ENCODE data around the gene RAD51B. TPM values are rescaled to one million over a fixed set of nuclear protein-coding genes. Genes with fewer than 3 reads are reported as not detected.

Gene RAD51B
- polyA plus RNA-seq, 3 donors: 3.6 to 11.6 (median 9.4) TPM

DNA sequence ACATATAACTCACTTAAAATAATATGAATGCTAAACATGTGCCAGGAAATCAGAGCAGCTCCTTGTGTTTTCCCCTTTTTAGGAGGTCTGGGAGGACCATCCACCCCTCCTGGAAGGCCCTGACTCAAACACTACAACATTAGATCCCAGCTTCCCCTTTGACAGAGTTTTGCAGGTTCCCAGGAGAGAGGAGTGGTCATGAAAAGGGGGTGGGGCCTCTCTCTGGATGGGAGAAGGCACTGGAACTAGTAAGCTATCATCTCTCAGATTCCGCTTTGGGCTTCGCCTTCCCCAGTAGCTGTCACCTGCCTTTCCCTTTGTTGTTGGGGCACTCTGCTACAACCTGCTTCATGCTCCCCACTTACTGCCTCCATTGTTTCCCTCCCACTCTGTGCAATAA is 824.1 kb downstream of the RAD51B start:
- intact Hi-C loops (cut with micrococcal nuclease): no loop called here
- Histone ChIP-seq H3K9ac (ENCODE audit: insufficient read depth, low read length, poor library complexity, severe bottlenecking) (no peak overlapping the region), H3K27ac (ENCODE audit: low read depth in 1 of 2, low read length in 2 of 2) (no peak overlapping the region), H2AFZ (ENCODE audit: insufficient read depth, low read depth, low read length, poor library complexity, severe bottlenecking) (no peak overlapping the region), H3K4me3 (replicated peaks in 1 of 3; ENCODE audit: low read depth in 2 of 3, low read length in 3 of 3) (no peak overlapping the region), H3K79me2 (ENCODE audit: insufficient read depth, low read length) (no peaks in the 10 kb centered on the region), H3K4me2 (replicated peaks; ENCODE audit: extremely low read depth, low read length, poor library complexity, severe bottlenecking) (no peak overlapping the region), H3K36me3 (replicated peaks in 1 of 2; ENCODE audit: control insufficient read depth in 1 of 2, insufficient read depth in 2 of 2, low read length in 2 of 2) (no peaks in the 10 kb centered on the region), H4K20me1 (ENCODE audit: insufficient read depth, low read length) (no peaks in the 10 kb centered on the region), H3K27me3 (ENCODE audit: control insufficient read depth in 2 of 2, insufficient read depth in 2 of 2, low read length in 2 of 2) (no peaks in the 10 kb centered on the region), H3K4me1 (ENCODE audit: control insufficient read depth in 1 of 2, insufficient read depth in 2 of 2, low read length in 2 of 2) (peaks cover 8 to 9% of the 10 kb centered on the region in 2 donors), H3K9me3 (replicated peaks in 1 of 2; ENCODE audit: control insufficient read depth in 1 of 2, insufficient read depth in 1 of 2, low read length in 2 of 2) (peaks cover 3 to 15% of the 10 kb centered on the region in 2 donors)
- Mint-ChIP-seq H3K27me3 (ENCODE audit: low read depth in 3 of 3) (peaks cover 0 to 4% (median 3%) of the 10 kb centered on the region in 3 donors), H3K27ac (peak overlapping the region in 1 of 7 donors; percentile 37), H3K4me3 (no peak overlapping the region), H3K9me3 (peaks cover 11 to 21% (median 14%) of the 10 kb centered on the region in 7 donors), H3K36me3 (peaks cover 0 to 3% of the 10 kb centered on the region in 2 donors), H3K4me1 (peaks cover 1% of the 10 kb centered on the region)
- DNase-seq: no peak
- 100% methylated on average over 2 of the region's 2 CpGs for WGBS (ENCODE audit: insufficient coverage)
- TF ChIP-seq, protein P1, sequence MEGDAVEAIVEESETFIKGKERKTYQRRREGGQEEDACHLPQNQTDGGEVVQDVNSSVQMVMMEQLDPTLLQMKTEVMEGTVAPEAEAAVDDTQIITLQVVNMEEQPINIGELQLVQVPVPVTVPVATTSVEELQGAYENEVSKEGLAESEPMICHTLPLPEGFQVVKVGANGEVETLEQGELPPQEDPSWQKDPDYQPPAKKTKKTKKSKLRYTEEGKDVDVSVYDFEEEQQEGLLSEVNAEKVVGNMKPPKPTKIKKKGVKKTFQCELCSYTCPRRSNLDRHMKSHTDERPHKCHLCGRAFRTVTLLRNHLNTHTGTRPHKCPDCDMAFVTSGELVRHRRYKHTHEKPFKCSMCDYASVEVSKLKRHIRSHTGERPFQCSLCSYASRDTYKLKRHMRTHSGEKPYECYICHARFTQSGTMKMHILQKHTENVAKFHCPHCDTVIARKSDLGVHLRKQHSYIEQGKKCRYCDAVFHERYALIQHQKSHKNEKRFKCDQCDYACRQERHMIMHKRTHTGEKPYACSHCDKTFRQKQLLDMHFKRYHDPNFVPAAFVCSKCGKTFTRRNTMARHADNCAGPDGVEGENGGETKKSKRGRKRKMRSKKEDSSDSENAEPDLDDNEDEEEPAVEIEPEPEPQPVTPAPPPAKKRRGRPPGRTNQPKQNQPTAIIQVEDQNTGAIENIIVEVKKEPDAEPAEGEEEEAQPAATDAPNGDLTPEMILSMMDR (IDR thresholded peaks at IDR 0.05): no peak

DNA sequence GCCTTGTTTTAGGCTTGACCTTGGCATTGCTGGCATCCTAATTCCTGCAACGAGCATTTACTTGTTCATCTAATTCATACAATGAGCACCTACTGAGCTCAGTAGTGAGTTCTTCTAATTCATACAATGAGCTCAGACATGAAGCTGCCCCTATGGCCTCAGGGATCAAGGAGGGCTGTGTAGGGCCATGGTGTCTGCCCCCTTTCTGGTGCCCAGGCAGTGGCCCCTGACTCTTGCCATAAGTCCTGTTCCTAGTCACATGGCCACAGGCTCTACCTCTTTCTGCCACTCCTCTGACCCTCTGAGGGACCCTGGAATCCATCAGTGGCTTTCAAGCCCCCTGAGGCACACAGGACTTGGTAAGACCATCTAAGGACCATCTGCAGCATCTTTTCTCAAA is 824.5 kb downstream of the RAD51B start:
- Histone ChIP-seq H3K4me3 (replicated peaks in 1 of 3; ENCODE audit: low read depth in 2 of 3, low read length in 3 of 3) (no peak overlapping the region), H3K36me3 (replicated peaks in 1 of 2; ENCODE audit: control insufficient read depth in 1 of 2, insufficient read depth in 2 of 2, low read length in 2 of 2) (no peaks in the 10 kb centered on the region), H3K27ac (ENCODE audit: low read depth in 1 of 2, low read length in 2 of 2) (no peak overlapping the region), H3K27me3 (ENCODE audit: control insufficient read depth in 2 of 2, insufficient read depth in 2 of 2, low read length in 2 of 2) (no peaks in the 10 kb centered on the region), H3K9ac (ENCODE audit: insufficient read depth, low read length, poor library complexity, severe bottlenecking) (no peak overlapping the region), H4K20me1 (ENCODE audit: insufficient read depth, low read length) (no peaks in the 10 kb centered on the region), H3K79me2 (ENCODE audit: insufficient read depth, low read length) (no peaks in the 10 kb centered on the region), H3K4me1 (ENCODE audit: control insufficient read depth in 1 of 2, insufficient read depth in 2 of 2, low read length in 2 of 2) (peaks cover 4% of the 10 kb centered on the region in 2 donors), H3K9me3 (replicated peaks in 1 of 2; ENCODE audit: control insufficient read depth in 1 of 2, insufficient read depth in 1 of 2, low read length in 2 of 2) (peaks cover 3 to 15% of the 10 kb centered on the region in 2 donors), H2AFZ (ENCODE audit: insufficient read depth, low read depth, low read length, poor library complexity, severe bottlenecking) (no peak overlapping the region), H3K4me2 (replicated peaks; ENCODE audit: extremely low read depth, low read length, poor library complexity, severe bottlenecking) (no peak overlapping the region)
- peaks cover 1% of the 10 kb centered on the region for H3K4me1 Mint-ChIP-seq
- TF ChIP-seq, protein P1 (IDR thresholded peaks at IDR 0.05): no peak
- peaks cover 0 to 4% (median 3%) of the 10 kb centered on the region in 3 donors for H3K27me3 Mint-ChIP-seq (ENCODE audit: low read depth in 3 of 3)
- DNase-seq: no peak
- peaks cover 11 to 21% (median 14%) of the 10 kb centered on the region in 7 donors for H3K9me3 Mint-ChIP-seq
- 100% methylated on average over 1 of the region's 1 CpG for WGBS (ENCODE audit: insufficient coverage)
- no peak overlapping the region for H3K4me3 Mint-ChIP-seq
- no peak overlapping the region for H3K27ac Mint-ChIP-seq
- H3K36me3 Mint-ChIP-seq: peaks cover 0 to 3% of the 10 kb centered on the region in 2 donors
- intact Hi-C loops (cut with micrococcal nuclease): no loop called here
